Measurements from ENCODE around the gene GRIN2C.
A peak's percentile ranks its signal among the peaks of the same experiment; 100 is the strongest.
"Not testable (repeated sequence)": the region's sequence is repeated elsewhere in the genome, so short reads cannot be mapped to it uniquely, and the experiment has no call there.

Gene GRIN2C

DNA sequence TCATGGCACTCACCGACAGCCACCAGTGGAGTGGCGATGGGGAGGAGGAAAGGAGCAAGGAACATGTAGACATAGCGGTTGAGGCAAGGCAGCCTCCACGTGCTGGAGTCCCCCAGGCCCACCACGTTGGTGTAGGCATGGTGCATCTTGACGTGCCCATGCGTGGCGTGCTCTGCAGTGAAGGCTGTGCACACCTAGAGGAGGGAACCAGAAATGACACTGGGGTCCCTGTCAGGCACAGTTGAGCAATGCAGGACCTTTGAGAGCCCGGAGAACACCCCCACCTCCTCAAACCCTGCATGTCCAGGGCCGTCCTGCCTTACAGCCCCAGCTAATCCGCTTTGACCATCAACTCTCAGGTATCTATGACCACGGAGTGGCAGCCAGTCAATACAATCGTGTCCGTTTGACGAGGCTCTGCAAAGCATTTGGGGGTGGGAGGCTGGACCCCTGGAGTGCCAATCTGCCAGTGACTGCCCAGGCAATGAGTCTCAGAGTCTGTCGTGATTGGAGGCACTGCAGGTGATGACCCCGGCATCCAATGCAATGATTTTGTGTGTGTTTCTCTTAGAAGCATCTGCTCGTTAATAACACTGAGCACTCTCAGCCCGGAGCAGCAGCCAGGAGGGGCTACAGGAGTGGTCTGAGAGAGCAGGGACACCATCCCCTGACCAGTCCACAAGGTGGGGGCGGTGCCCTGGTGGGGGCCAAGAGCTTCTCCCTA lies 23.0 kb upstream of the GRIN2C start:
- no peak for DNase-seq (ENCODE audit: low read depth)
- no peak overlapping the region for H3K4me3 ChIP-seq (ENCODE audit: low read depth, low read length)

DNA sequence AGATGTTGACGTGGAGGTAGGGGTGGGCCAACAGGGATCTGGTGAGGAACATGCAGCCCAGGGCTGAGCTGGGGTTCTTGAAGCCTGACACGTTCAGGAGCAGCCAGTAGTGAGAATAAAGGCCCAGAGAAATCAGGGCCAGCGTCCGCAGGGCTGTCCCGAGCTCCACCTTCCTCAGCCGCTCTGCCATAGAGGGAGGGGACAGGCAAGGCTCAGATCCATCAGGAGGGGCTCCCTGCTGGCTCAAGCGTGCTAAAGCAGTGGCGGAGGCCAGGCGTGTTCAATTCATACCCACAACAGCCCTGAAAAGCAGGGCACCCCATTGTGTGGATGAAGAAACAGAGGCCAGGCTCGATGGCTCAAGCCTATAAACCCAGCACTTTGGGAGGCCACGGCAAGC lies 21.4 kb upstream of the GRIN2C start:
- no peak for DNase-seq (ENCODE audit: low read depth)
- no peak overlapping the region for H3K4me3 ChIP-seq (ENCODE audit: low read depth, low read length)

DNA sequence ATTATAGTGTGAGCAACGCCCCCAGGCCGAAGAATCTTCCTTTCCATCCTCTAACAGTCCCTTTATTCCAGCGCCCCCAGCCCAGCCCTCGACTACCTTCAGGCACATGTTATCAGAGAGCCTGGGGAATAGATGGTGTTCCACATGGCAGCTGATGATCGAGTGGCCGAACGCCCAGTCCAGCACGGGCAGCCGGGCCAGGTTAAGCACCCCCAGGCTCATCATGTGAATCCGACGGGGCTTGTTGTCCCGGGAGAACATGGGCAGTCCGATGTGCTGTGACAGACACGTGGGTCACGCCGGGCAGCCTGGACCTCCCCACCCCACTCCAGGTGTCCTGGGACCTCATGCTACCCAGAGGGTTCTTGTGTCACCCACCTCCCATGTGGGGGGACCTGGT lies 19.6 kb upstream of the GRIN2C start:
- no peak overlapping the region for H3K4me3 ChIP-seq (ENCODE audit: low read depth, low read length)
- no peak for DNase-seq (ENCODE audit: low read depth)

DNA sequence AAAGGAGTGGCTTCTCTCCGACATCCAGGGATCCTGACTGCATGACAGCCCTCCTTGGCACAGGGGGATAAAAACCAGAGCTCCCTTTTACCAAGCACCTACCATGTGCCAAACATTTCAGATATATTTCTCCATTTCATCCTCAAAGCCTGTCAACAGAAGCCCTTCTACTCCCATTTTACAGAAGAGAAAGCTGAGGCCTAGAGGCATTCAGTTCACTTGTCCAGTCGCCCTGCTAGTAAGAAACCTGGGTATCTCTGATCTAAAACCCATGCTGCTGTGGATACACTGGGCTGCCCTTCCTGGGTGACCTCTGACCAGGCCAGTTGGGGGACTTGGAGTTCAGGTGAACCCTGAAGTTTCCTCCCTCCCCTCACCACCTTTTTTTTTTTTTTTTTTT lies 19.0 kb upstream of the GRIN2C start:
- DNase-seq (ENCODE audit: low read depth): no peak
- H3K4me3 ChIP-seq (ENCODE audit: low read depth, low read length): no peak overlapping the region

DNA sequence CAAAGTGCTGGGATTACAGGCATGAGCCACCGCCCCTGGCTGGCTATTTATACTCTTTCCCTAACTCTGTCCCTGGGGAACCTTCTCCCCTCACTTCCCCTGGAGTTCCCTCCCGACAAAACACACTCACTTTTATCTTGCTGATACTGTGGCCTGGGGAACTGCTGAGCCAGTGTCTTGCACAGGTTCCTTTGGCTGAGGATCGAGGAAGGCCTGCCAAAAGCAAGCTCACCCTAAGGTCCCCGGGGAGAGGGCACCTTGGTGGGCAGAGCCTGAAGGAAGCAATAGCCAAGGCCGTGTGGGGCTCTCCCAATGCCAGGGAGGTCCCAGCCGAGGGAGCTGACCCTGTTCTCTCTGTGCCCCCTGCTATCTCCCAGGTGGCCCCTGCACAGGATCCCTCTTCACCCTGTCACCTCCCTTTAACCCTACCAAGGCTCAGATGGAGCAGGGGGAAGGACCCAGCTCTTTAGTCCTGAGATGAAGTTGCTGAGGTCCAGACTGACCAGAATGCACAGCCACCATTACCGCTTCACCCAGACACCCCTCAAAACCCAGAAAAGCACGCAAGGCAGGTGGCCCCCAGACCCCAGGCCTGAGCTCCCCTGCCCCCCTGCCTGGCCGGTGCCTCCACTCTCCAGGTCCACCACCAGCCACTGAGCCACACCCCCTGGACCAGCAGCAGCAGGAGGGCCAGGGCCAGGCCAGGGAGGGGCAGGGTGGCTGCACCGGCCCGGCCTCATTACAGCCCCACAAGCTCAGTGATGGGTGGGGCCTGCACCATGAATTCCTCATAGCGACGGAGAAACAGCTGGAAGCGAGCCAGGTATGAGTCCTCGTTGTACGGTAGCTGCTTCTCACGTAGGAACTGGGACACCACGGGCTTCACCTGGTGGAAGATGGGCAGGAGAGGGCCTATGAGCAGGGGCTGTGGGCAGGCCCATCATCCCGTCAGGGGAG lies 18.2 kb upstream of the GRIN2C start:
- H3K4me3 ChIP-seq (ENCODE audit: low read depth, low read length): no peak overlapping the region
- no peak for DNase-seq (ENCODE audit: low read depth)

DNA sequence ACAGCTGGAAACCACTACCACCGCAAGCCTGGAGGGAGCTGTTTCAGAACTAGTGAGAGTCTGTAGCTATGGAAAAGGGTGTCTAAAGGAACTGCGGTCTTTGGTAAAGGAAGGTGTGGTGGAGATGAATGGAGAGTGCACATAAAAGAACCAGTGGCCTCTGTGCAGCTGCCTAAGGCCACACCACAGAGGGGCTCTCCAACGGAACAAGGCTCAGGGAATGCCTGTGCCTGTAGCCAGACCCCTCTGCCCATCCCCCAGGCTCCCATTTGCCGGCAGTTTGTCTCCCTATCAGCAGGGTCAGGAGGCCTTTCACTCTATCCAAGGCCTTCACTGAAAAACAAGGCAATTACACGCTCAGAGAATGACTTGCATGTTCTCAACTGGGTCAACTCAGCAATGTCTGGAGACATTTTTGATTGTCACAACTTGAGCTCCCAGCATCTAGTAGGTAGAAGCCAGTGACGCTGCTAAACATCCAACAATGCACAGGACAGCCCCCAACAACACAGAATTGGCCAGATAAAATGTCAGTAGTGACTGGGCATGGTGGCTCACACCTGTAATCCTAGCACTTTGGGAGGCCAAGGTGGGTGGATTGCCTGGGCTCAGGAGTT lies 16.4 kb upstream of the GRIN2C start:
- H3K4me3 ChIP-seq (ENCODE audit: low read depth, low read length): no peak overlapping the region
- no peak for DNase-seq (ENCODE audit: low read depth)

DNA sequence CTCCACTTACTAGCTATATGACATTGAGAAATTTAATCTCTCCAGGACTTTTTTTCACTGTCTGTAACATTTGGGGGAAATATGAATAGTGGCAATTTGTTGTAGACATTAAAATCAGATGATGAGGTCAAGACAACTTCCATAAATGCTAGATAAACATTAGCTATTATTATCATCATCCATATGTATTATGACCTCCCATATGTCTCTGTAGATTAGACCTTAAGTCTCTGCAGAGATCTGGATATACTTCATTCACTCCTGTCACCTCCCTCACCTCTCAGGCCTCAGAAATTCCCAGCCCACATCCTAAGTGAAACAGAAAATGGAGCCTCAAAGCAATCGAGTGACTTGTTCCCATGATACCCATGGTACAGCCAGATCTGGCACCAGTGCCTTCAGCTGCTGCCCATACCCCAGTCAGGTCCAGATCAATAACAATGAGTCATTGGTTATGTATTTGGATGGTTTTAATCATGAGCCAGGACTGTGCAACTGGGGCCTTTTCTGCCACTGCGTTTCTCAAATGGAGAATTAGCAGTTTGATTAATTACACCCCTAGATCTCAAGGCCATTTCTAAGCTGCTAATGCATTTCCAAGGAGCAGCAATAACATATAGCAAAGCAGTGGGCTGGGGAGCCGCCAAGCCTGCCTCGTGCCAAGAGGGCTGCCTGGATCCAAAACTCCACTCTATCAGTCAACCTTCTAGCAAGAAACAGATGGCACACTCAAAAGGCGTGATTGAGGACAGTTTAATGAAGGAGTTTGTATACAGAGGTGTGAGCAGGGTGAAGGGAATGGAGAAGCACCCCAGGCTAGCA lies 15.7 kb upstream of the GRIN2C start:
- no peak for DNase-seq (ENCODE audit: low read depth)
- no peak overlapping the region for H3K4me3 ChIP-seq (ENCODE audit: low read depth, low read length)

DNA sequence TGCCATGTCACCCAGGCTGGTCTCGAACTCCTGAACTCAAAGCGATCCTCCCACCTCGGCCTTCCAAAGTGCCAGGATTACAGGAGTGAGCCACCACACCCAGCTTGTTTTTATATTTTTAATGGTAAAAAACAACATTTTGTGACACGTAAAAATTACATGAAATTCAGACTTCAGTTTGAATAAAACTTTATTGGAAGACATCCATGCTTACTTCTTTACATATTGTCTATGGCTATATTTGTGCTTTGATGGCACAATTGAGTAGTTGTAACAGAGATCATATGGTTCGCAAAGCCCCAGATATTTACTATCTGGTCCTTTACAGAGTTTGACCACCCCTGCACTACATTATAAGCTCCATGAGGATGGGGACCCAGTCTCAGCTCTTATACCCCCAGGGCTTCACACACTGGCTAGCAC lies 14.9 kb upstream of the GRIN2C start:
- no peak for DNase-seq (ENCODE audit: low read depth)
- no peak overlapping the region for H3K4me3 ChIP-seq (ENCODE audit: low read depth, low read length)

DNA sequence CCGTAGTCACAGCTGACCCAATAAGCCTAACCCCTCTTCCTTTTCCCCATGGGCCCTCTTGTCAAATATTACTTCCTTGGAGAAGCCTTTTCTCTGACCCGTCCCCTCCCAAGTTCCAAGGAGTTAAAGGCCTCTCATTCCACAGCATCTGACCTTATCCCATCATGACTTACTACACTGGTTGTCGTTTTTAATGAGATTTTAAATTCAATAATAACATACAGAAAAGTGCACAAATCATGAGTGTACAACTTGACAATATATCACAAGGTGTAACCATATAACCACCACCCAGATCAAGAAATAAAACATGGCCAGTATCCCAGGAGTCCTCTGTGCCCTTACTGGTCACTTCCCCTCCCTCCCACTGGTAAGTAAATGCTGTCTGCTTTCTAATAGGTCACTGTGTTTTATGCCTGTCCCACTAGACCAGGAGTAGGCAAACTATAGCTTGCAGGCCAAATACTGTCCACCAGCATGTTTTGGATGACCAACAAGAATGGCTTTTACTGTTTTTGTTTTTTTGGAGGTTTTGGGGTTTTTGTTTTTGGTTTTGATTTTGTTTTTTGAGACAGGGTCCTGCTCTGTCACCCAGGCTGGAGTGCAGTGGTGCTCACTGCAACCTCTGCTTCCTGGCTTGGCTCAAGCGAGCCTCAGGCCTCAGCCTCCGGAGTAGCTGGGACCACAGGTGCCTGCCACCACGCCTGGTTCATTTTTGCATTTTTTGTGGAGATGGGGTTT lies 14.4 kb upstream of the GRIN2C start:
- H3K4me3 ChIP-seq (ENCODE audit: low read depth, low read length): peak overlapping the region; percentile 74
- DNase-seq (ENCODE audit: low read depth): no peak

DNA sequence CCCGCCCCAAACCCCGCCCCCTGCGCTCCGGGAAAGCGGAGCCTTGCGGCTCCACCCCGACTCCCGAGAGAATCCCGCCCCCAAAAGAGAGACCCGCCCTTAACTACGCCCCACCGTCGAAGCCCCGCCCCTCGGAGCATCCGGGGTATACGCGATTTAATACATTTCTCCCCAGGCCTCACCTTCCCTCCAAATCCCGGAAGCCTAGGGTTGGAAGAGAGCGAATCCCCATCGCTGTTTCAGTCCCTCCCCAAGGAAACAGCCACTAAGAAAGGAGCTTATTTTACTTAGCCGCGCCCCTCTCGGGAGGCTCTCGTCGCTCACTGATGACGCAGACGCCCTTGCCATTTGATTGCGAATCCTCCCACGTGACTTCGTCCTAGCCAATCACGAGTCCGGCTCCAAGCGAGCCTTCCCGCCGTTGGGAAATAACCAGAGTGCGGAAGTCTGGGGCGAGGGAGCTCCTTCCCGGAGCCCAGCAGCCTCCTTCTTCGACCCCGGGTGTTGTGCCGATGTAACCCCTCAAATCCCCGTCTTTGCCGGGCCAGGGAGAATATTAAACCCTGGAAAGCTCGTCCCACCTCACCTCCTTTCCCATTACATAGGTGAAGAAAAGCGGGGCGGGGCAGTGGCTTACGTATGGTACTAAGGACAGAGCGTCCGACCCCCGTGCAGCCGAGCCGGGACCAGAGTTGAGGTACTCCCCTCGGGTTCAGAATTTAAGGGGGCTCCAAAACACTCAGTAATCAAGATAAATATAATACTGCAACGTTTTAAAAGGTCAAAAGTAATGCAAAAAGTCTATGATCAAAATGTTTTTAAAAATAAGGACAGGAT lies 13.6 kb upstream of the GRIN2C start:
- peak; percentile 99 for DNase-seq (ENCODE audit: low read depth)

DNA sequence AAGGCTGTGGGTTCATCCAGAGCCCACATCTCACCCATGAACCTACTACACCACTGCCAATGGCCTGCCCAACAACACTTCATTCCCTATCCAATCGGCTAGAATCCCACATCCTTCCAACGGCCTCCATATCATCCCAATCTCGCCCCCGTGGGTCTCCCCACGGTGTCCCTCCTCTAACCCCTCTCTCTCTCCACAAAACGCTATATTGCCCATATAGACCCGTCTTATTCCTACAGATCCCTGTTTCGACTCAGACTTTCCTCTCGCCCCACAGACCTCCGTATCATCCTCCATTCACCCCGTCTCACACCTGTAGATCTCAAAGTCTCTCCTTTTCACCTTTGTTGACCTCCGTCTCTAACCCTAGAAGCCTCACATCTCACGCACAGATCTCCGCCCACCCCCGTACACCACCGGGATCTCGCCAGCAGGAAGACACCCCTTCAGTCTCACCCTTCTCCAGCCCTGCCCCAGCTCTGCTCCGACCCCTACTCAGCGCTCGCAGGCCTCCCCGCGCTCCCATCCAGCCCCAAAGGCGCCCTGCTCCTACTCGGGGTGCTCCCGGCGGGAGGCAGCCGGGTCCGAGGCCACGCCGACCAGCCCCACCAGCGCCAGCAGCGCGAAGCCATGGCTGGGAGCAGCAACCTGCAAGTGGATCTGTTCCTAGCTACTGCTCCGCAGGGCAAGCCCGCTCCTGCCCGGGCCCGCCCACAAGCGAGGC lies 12.8 kb upstream of the GRIN2C start, which contains the start of gene FDXR:
Gene FDXR, minus strand, starts transcription at position 682 of the 724 bp plus-strand sequence. Its CDS starts 50 bp downstream, at position 632.
- DNase-seq (ENCODE audit: low read depth): no peak
- H3K4me3 ChIP-seq (ENCODE audit: low read depth, low read length): peak within 1 kb of the TSS; percentile 77

More for the DNA sequence above, 13.6 kb upstream of the GRIN2C start:
- peak overlapping the region; percentile 77 for H3K4me3 ChIP-seq (ENCODE audit: low read depth, low read length)

DNA sequence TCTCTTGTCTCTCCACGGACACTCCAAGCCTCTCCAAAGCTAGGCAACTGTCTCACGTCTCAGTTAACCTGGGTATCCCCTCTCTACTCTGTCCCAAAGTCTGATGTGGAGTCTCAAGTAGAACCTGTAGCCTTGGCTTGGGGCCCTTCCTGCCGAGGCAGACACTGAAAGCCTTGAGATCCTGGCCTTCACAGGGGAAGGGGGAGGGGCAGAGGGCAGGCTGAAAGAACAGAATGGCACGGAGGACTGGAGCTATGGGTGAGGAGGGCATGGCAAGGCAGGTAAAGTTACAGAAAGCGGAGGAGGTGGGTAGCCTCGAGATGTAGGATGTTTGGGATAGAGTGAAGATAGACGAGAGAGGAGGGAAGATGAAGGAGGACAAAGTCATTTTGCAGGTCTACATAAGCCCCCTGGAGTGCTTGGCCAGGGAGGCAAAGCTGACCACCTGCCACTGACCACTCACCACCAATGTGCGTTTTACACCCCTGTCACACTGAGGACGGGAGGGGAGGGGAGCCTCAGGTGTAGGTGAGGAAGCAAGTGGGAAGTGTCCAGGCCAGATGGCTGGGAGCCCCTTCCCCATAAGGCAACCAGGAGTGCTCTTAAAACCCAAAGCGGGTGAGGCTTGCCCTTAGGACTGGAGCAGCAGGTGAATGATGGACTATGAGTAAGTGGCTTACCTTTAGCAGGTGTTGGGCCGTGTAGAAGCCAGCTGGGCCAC lies 11.8 kb upstream of the GRIN2C start:
- H3K4me3 ChIP-seq (ENCODE audit: low read depth, low read length): peak overlapping the region; percentile 77
- no peak for DNase-seq (ENCODE audit: low read depth)

DNA sequence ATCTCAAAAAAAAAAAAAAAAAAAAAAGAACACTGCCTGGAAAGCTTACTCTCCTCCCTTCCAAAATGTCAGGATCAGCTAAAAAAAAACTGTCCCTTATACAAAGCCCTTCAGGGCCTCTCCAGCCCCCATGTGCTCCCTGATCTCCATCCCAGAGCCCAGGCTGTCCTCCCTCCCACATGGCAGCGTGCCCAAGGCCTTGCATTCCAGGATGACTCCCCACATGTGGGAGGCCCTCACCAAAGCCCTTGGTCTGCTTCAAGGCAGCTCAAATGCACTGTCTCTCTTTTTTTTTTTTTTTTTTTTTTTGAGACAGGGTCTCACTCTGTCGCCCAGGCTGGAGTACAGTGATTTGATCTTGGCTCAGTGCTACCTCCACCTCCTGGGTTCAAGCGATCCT lies 10.8 kb upstream of the GRIN2C start:
- DNase-seq (ENCODE audit: low read depth): no peak
- H3K4me3 ChIP-seq (ENCODE audit: low read depth, low read length): no peak overlapping the region

DNA sequence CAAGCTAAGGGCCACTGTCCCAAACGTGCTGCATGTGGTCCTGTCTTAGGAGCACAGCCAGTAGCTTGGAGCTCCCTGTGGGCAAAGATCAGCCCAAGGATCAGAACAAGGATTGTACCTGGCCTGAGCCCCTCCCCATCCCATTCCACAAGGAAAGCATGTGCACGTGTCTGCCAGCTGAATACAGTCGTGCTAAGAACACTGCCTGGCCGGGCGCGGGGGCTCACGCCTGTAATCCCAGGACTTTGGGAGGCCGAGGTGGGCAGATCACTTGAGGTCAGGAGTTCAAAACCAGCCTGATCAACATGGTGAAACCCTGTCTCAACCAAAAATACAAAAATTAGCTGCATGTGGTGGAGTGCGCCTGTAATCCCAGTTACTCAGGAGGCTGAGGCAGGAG lies 10.3 kb upstream of the GRIN2C start:
- DNase-seq (ENCODE audit: low read depth): not testable (repeated sequence)

DNA sequence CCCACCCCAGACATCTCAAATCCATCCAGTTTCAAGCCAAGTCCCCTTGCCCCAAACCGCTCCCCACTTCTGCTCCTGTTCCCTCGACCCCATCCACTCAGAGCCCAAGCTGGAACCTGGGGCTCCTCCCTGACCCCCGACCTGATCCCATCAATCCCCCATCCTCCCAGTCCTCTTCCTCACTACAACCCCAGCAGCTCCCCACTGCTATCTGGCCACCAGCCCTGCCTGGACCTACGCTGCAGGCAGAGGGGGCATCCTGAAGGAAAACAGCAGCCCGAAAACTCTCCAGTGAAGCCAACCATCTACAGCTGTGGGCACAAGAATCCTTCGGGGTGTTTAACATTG lies 9.2 kb upstream of the GRIN2C start:
- no peak for DNase-seq (ENCODE audit: low read depth)
- no peak overlapping the region for H3K4me3 ChIP-seq (ENCODE audit: low read depth, low read length)

More for the DNA sequence above, 10.3 kb upstream of the GRIN2C start:
- H3K4me3 ChIP-seq (ENCODE audit: low read depth, low read length): not testable (repeated sequence)

DNA sequence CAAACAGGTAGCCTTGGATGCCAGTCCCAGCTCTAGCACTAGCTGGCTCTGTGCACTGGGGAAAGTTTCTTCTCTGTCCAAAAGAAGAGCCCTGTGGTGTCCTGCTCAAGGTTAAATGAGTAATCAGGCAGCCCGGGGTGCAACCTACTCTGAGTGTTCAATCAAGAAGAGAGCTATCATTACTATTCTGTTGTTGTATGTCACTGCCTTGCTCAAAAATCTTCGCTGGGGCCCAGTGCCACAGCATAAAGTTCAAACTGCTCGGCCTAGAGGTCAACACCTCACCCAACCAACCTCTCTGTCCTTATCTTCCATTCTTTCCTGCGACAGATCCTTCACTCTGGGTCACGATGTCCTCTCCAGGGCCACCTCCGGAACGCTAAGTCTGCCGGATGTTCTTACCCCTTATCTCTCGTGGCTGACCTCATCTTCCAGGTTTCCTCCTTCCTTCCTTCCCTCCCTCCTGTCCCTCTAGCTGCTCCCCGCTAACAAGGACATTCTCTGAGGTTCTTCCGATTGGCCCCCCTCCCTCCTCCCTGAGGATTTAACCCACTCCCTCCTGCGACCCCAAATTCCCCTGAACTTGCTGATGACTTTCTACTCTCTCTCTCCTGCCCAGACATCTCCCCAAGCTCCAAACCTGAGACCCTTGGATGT lies 8.7 kb upstream of the GRIN2C start:
- DNase-seq (ENCODE audit: low read depth): no peak
- H3K4me3 ChIP-seq (ENCODE audit: low read depth, low read length): no peak overlapping the region
